Esophagus muscularis mucosa (tissue), 4 donors: ENCODE data around the gene SUN3. TPM values are rescaled to one million over a fixed set of nuclear protein-coding genes. Genes with fewer than 3 reads are reported as not detected.

ENCODE experiments used
- DNase-seq: peaks from one replicate; pipeline ENCODE4 v3.0.0-alpha.2; 2017; ENCODE audit errors: extremely low spot score
- H3K27ac ChIP-seq, 4 donors: fragments of 200-600 bp; sonication (generic); replicated peaks in 1 of 4; 1 replicate in 3 of 4; 2 replicates in 1 of 4; pipeline ENCODE4 v1.5.1; 2016 to 2019; ENCODE audit warnings: mild to moderate bottlenecking in 1 of 4
- H3K27me3 ChIP-seq, 4 donors: fragments of 200-600 bp; sonication (generic); one replicate each; pipeline versions ENCODE4 v1.5.1 to v1.6.0; 2016 to 2019
- H3K36me3 ChIP-seq, 4 donors: fragments of 200-600 bp; sonication (generic); one replicate each; pipeline ENCODE4 v1.5.1; 2016 to 2019
- H3K4me1 ChIP-seq, 4 donors: fragments of 200-600 bp; sonication (generic); one replicate each; pipeline ENCODE4 v1.5.1; 2016 to 2019
- H3K4me3 ChIP-seq, 4 donors: fragments of 200-600 bp; sonication (generic); 1 replicate in 2 of 4; 2 replicates in 2 of 4; pipeline ENCODE4 v1.5.1; 2016 to 2019; ENCODE audit warnings: mild to moderate bottlenecking in 4 of 4, moderate library complexity in 1 of 4
- H3K9me3 ChIP-seq, 4 donors: fragments of 200-600 bp; sonication (generic); 1 replicate in 3 of 4; 2 replicates in 1 of 4; pipeline ENCODE4 v1.5.1; 2016 to 2019
- CTCF ChIP-seq, 3 experiments: fragments of 200-600 bp in 2 of 3; fragments of 450-650 bp in 1 of 3; sonication (generic) in 2 of 3; IDR thresholded peaks; one replicate each; pipeline ENCODE4 v1.5.1; 2017 to 2019; ENCODE audit warnings: antibody characterized with exemption in 3 of 3, mild to moderate bottlenecking in 2 of 3, moderate library complexity in 1 of 3
- EP300 ChIP-seq: sonication (generic); formaldehyde crosslinking; IDR thresholded peaks from one replicate; pipeline ENCODE4 v1.6.1; 2017; ENCODE audit warnings: antibody characterized with exemption
- POLR2A ChIP-seq: fragments of 450-650 bp; IDR thresholded peaks from one replicate; pipeline ENCODE4 v1.6.1; 2017; ENCODE audit warnings: antibody characterized with exemption, moderate library complexity, mild to moderate bottlenecking, low read depth
- POLR2AphosphoS5 ChIP-seq, 2 donors: sonication (generic); formaldehyde crosslinking; IDR thresholded peaks; one replicate each; pipeline ENCODE4 v1.6.1; 2017; ENCODE audit warnings: antibody characterized with exemption in 2 of 2
- WGBS: methylation state at CpG from one replicate; pipeline ENCODE4 v1.1.5; 2018; 5-methylcytosine and 5-hydroxymethylcytosine counted together
- intact Hi-C: fragments of 100-400 bp; cut with DNase I; formaldehyde crosslinking; loops from one replicate; pipeline ENCODE4 v1.15.1; 2023
- total RNA-seq, 4 donors: library from RNA; depleted of rRNA; stranded (reverse); fragments of >200 nt; gene quantifications; one replicate each; pipeline versions ENCODE4 v1.1.0 to v1.2.1, GENCODE V29; 2016

Gene SUN3, protein sequence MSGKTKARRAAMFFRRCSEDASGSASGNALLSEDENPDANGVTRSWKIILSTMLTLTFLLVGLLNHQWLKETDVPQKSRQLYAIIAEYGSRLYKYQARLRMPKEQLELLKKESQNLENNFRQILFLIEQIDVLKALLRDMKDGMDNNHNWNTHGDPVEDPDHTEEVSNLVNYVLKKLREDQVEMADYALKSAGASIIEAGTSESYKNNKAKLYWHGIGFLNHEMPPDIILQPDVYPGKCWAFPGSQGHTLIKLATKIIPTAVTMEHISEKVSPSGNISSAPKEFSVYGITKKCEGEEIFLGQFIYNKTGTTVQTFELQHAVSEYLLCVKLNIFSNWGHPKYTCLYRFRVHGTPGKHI
- not detected for total RNA-seq

DNA sequence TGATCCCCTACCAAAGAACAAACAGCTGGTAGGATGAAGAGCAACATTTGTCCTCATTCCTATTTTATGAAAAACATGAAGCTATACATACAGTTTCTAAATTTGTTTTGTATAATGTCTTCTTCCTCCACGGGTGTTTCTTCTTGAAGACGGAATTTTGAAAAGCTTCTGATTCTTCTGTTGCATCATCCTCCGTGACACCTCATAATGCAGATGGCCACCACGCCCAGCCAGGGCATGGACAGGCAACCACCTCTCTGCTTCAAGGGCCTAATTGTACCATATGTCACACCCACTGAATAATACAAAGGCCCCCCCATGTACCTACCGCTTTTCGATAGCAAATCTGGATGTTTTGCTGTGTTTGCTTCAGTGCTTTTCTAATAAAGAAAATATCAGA is at the start of gene SUN3:
SUN3 (minus strand) TSS at position 170 of the 400 bp plus-strand sequence; CDS start at position 1, 169 bp downstream.
- Histone ChIP-seq H3K36me3 (no peaks in the 10 kb centered on the region), H3K4me3 (no peak within 1 kb of the TSS), H3K9me3 (no peaks in the 10 kb centered on the region), H3K4me1 (no peaks in the 10 kb centered on the region), H3K27me3 (peaks cover 0 to 28% (median 0%) of the 10 kb centered on the region in 4 donors), H3K27ac (no peak within 1 kb of the TSS)
- 80% methylated on average over 6 of the region's 6 CpGs for WGBS
- intact Hi-C loops, result no loop called here
- DNase-seq, result no peak
- TF ChIP-seq EP300 (no peak), CTCF (IDR thresholded peaks at IDR 0.05) (no peak), POLR2AphosphoS5 (IDR thresholded peaks at IDR 0.05) (no peak), POLR2A (no peak)

DNA sequence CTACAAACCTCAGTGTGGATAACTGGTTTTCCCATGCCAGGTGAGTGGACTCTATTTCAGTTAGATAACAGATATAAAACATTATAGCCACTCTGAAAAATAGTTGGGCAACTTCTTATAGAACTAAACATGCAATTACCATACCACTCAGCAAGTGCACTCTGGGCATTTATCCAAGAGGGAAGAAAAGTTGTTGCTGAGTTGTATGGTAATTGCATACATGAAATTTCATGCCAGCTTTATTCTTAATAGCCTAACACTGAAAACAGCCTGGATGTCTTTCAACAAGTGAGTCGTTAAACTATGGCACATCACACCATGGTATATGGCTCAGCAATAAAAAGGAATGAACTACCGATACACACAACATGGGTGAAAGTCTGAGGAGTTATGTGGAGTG is 49.6 kb upstream of the SUN3 start:
- intact Hi-C loops, result no loop called here
- TF ChIP-seq POLR2AphosphoS5 (IDR thresholded peaks at IDR 0.05), result no peak
- TF ChIP-seq POLR2A, result no peak
- no peak for TF ChIP-seq CTCF (IDR thresholded peaks at IDR 0.05)
- TF ChIP-seq EP300, result no peak
- Histone ChIP-seq H3K27ac (no peak overlapping the region), H3K36me3 (no peaks in the 10 kb centered on the region), H3K4me1 (peaks cover 0 to 2% (median 0%) of the 10 kb centered on the region in 4 donors), H3K27me3 (no peaks in the 10 kb centered on the region), H3K4me3 (no peak overlapping the region), H3K9me3 (no peaks in the 10 kb centered on the region)
- 88% methylated on average over 2 of the region's 2 CpGs for WGBS
- no peak for DNase-seq

- no peak overlapping the region for H3K4me3 ChIP-seq
- intact Hi-C loops, result no loop called here
- no peaks in the 10 kb centered on the region for H3K27me3 ChIP-seq
- TF ChIP-seq POLR2A (no peak), CTCF (IDR thresholded peaks at IDR 0.05) (no peak), POLR2AphosphoS5 (IDR thresholded peaks at IDR 0.05) (no peak), EP300 (no peak)
- WGBS, result 90% methylated on average over 1 of the region's 1 CpG
- H3K27ac ChIP-seq, result no peak overlapping the region
- H3K36me3 ChIP-seq, result no peaks in the 10 kb centered on the region
- H3K4me1 ChIP-seq, result no peaks in the 10 kb centered on the region
- DNase-seq, result no peak
- no peaks in the 10 kb centered on the region for H3K9me3 ChIP-seq
Observed at GRCh38 chr7:48077423-48077822, 48.5 kb upstream of the SUN3 start.

- H3K27me3 ChIP-seq, result no peaks in the 10 kb centered on the region
- intact Hi-C loops, result no loop called here
- no peaks in the 10 kb centered on the region for H3K36me3 ChIP-seq
- TF ChIP-seq CTCF (IDR thresholded peaks at IDR 0.05), result no peak
- TF ChIP-seq POLR2AphosphoS5 (IDR thresholded peaks at IDR 0.05), result no peak
- no peak for TF ChIP-seq POLR2A
- TF ChIP-seq EP300, result no peak
- no peak overlapping the region for H3K4me3 ChIP-seq
- no peak for DNase-seq
- H3K9me3 ChIP-seq, result peaks cover 0 to 12% (median 0%) of the 10 kb centered on the region in 4 donors
- H3K4me1 ChIP-seq, result no peaks in the 10 kb centered on the region
- no peak overlapping the region for H3K27ac ChIP-seq
Observed at GRCh38 chr7:48074204-48074654, 45.3 kb upstream of the SUN3 start.
